Prostate gland (tissue), 2 donors: ENCODE measurements around the gene MPI. TPM values are rescaled to one million over a fixed set of nuclear protein-coding genes. Genes with fewer than 3 reads are reported as not detected.

ENCODE experiments used
- DNase-seq: peaks from one replicate; pipeline ENCODE4 v3.0.0-alpha.2; 2019; ENCODE audit warnings: low spot score
- H3K27ac ChIP-seq, 2 donors: fragments of 200-600 bp; sonication (generic); 2 replicates each; pipeline ENCODE4 v1.5.1; 2017 to 2019
- H3K27me3 ChIP-seq: fragments of 200-600 bp; sonication (generic); replicated peaks from 2 replicates; pipeline ENCODE4 v1.5.1; 2019; ENCODE audit not compliant: insufficient read depth
- H3K36me3 ChIP-seq, 2 donors: fragments of 200-600 bp; sonication (generic); 1 replicate in 1 of 2; 2 replicates in 1 of 2; pipeline versions ENCODE4 v1.5.1 to v1.8.1; 2017 to 2019
- H3K4me1 ChIP-seq: fragments of 200-600 bp; sonication (generic); replicated peaks from 2 replicates; pipeline ENCODE4 v1.5.1; 2019
- H3K4me3 ChIP-seq, 2 donors: fragments of 200-600 bp; sonication (generic); 2 replicates each; pipeline ENCODE4 v1.5.1; 2017 to 2019
- H3K9me3 ChIP-seq: fragments of 200-600 bp; sonication (generic); 2 replicates; pipeline ENCODE4 v1.5.1; 2017
- POLR2A ChIP-seq: fragments of 450-650 bp; IDR thresholded peaks from one replicate; pipeline ENCODE4 v1.6.1; 2016; ENCODE audit warnings: antibody characterized with exemption, mild to moderate bottlenecking
- POLR2AphosphoS5 ChIP-seq: sonication (generic); formaldehyde crosslinking; IDR thresholded peaks from one replicate; pipeline ENCODE4 v1.6.1; 2017; ENCODE audit warnings: antibody characterized with exemption
- WGBS: methylation state at CpG from one replicate; pipeline ENCODE4 v1.1.5; 2018; 5-methylcytosine and 5-hydroxymethylcytosine counted together
- intact Hi-C: fragments of 100-400 bp; cut with DNase I; formaldehyde crosslinking; loops from one replicate; pipeline ENCODE4 v1.14.2; 2022
- microRNA-seq: library from miRNA; unstranded; fragments of <30 nt; microRNA quantifications from one replicate; pipeline ENCODE4, GENCODE V29; 2016
- small RNA-seq, 2 donors: library from RNA; depleted of rRNA; stranded (forward); fragments of <200 nt; gene quantifications; one replicate each; pipeline ENCODE3, GENCODE V24; 2016
- total RNA-seq, 2 donors: library from RNA; depleted of rRNA; stranded (reverse); fragments of >200 nt; gene quantifications; one replicate each; pipeline ENCODE4 v1.1.0, GENCODE V29; 2016
- TF ChIP-seq, protein P1 (sequence below), 4 experiments: fragments of 200-600 bp in 2 of 4; fragments of 450-650 bp in 2 of 4; sonication (generic) in 2 of 4; IDR thresholded peaks; 1 replicate in 3 of 4; 2 replicates in 1 of 4; pipeline ENCODE4 v1.5.1; 2016 to 2019; ENCODE audit warnings: antibody characterized with exemption in 4 of 4, mild to moderate bottlenecking in 2 of 4, moderate library complexity in 2 of 4

Gene MPI
- total RNA-seq, 2 donors from 2014 or later = 48.5 to 91.4 TPM

DNA sequence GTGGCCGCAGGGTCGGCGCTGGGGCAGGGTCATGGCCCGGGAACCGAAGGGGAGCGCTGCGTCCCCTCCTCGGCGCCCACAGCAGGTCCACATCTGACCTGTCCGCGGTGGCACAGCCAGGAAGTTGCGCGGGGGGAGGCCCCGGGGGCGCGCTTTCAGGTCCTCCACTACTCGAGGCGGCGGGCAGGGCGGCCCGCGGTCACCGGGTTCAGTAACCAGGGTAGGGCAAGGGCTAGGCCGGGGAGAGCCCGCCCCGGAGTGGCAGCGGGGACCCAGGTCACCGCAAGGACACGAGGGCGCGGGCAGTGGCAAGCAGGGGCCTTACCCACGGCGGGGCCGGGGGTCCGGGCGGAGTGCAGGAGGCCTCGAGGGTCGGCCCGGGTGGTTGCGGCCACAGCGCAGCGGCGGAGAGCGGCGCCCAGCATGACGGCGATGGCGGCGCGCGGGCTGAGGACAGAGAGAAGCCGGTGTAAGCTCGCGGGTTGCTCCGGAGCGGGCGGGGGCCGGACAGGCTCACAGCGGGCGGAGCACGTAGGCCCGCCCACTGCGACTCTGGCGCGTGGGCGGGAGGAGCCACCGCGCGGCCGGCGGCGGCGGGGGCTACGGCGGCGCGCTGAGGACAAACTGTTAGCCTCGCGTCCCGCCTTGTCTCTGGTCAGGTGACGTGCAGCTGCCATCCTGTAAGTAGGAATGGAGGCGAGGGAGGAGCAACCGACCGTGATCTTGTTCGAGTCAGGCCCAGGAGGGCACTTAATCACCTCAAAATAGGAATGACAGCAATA, 47.9 kb downstream of the MPI start, which contains the start of gene COX5A:
TSS of gene COX5A (minus strand) at position 484 of the 782 bp plus-strand sequence. CDS start at position 425, 59 bp downstream.
- peak within 1 kb of the TSS; percentile 90 to 93 for H3K27ac ChIP-seq
- under 1% methylated on average over 85 of the region's 85 CpGs for WGBS
- peak; percentile 94 for DNase-seq
- intact Hi-C loops = no loop called here
- TF ChIP-seq POLR2AphosphoS5 (peak; percentile 90), POLR2A (peak; percentile 78)
- TF ChIP-seq, protein P1, sequence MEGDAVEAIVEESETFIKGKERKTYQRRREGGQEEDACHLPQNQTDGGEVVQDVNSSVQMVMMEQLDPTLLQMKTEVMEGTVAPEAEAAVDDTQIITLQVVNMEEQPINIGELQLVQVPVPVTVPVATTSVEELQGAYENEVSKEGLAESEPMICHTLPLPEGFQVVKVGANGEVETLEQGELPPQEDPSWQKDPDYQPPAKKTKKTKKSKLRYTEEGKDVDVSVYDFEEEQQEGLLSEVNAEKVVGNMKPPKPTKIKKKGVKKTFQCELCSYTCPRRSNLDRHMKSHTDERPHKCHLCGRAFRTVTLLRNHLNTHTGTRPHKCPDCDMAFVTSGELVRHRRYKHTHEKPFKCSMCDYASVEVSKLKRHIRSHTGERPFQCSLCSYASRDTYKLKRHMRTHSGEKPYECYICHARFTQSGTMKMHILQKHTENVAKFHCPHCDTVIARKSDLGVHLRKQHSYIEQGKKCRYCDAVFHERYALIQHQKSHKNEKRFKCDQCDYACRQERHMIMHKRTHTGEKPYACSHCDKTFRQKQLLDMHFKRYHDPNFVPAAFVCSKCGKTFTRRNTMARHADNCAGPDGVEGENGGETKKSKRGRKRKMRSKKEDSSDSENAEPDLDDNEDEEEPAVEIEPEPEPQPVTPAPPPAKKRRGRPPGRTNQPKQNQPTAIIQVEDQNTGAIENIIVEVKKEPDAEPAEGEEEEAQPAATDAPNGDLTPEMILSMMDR (IDR thresholded peaks at IDR 0.05) = peak in 2 of 4 experiments; percentile 3 to 20
- H3K36me3 ChIP-seq = no peaks in the 10 kb centered on the region
- H3K4me3 ChIP-seq = peak within 1 kb of the TSS; percentile 81 to 96
- H3K27me3 ChIP-seq = no peaks in the 10 kb centered on the region
- H3K4me1 ChIP-seq = no peaks in the 10 kb centered on the region
- H3K9me3 ChIP-seq = no peaks in the 10 kb centered on the region

DNA sequence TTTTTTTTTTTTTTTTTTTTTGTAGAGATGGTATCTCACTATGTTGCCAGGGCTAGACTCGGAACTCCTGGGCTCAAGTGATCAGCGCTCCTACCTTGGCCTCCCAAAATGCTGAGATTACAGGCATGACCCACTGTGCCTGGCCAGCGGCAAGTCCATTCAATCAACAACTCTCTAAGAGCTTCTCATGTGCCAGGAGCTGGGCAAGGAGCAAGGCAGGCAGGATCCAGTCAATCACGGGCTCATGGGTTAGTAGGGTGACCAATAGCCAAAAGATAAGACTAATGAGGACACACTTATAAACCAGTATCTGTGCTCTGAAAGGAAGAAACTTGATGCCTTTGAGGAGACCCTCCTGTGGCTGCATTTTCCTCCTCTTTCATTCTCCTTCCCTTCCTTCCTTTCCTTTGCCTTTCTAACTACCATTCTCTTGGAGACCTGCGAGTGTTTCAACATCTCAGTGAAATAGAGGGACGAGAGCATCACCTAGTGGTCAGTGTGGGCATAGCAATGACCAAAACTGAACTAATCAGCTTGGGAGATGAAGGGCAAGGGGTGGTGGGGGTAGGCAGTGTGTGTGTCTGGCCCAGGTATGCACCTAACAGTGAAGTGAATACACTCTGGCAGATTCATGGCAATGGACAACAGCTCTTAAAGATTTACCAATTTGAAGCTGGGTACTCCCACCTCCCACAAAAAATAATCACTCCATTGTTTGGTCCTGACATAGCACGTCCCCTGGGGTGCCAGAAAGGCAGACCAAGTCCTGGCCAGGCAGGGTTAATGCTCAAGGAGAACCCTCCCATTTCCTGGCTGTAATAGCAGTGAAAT, 60.5 kb downstream of the MPI start:
- intact Hi-C loops = loop anchor here (2.0 to 10.0 kb wide), 3 partner anchors 179 to 575 kb away; no protein-coding TSS in a partner anchor
- peak; percentile 75 for DNase-seq
- Histone ChIP-seq H3K36me3 (no peaks in the 10 kb centered on the region), H3K27ac (no peak overlapping the region), H3K27me3 (no peaks in the 10 kb centered on the region), H3K9me3 (no peaks in the 10 kb centered on the region), H3K4me1 (no peaks in the 10 kb centered on the region), H3K4me3 (no peak overlapping the region)
- WGBS = 25% methylated on average over 7 of the region's 7 CpGs
- TF ChIP-seq POLR2A = no peak
- TF ChIP-seq POLR2AphosphoS5 = peak; percentile 79
- TF ChIP-seq, protein P1 (IDR thresholded peaks at IDR 0.05) = peak; percentile 93 to 98 (median 96)

DNA sequence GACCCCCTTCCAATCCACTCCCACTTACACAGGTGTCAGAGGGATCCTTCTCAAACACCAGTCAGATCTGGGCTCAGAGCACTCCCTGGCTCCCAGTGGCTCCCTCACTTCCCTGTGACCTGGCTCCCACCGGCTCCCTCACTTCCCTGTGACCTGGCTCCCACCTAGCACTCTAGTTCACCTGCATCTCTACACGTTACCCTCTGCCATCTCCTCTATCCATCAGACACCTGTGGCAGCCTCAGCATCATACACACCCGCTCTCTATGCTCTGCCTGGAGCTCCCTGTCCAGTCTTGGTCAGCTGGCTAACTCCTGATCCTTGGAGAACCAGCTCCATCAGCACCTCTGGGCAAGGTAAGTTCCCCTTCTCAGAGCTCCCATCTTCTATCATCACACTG, 61.2 kb downstream of the MPI start:
- Histone ChIP-seq H3K4me1 (no peaks in the 10 kb centered on the region), H3K27me3 (no peaks in the 10 kb centered on the region), H3K36me3 (no peaks in the 10 kb centered on the region), H3K27ac (no peak overlapping the region), H3K9me3 (no peaks in the 10 kb centered on the region), H3K4me3 (no peak overlapping the region)
- intact Hi-C loops = loop anchor here (2.0 to 10.0 kb wide), 3 partner anchors 180 to 576 kb away; no protein-coding TSS in a partner anchor
- TF ChIP-seq POLR2AphosphoS5 (no peak), POLR2A (no peak)
- TF ChIP-seq, protein P1 (IDR thresholded peaks at IDR 0.05) = no peak
- DNase-seq = no peak
- 65% methylated on average over 3 of the region's 3 CpGs for WGBS

Small RNA genes within 50 kb of the gene (microRNA-seq; reads per million reads assigned to microRNA genes)
- gene MIR6882 = 1.3 reads per million, percentile 14 among the genes with 10 or more reads in this experiment

Small RNA genes within 50 kb of the gene (small RNA-seq; reads per million reads assigned to genes)
- gene MIR6882 = 0.30 to 0.47 reads per million in 2 donors

Other genes with a start within 250 kb of the MPI start
- 10 to 100 TPM; 20.6 to 36.8 TPM for gene EDC3, start 194.0 kb upstream of the MPI start, total RNA-seq
- gene CYP1A1, start 164.5 kb upstream of the MPI start, total RNA-seq = 1 to 10 TPM in 1 of 2 donors, under 1 TPM in 1; 0.57 to 6.9 TPM
- under 1 TPM in 1 of 2 donors, not detected in 1; 0.46 TPM for gene CYP1A2, start 141.2 kb upstream of the MPI start, total RNA-seq
- 10 to 100 TPM; 45.3 to 57.0 TPM for gene CSK, start 108.0 kb upstream of the MPI start, total RNA-seq
- gene LMAN1L, start 77.2 kb upstream of the MPI start, total RNA-seq = 100 to 1,000 TPM; 219 to 229 TPM
- gene CPLX3, start 63.4 kb upstream of the MPI start, total RNA-seq = 10 to 100 TPM; 40.5 to 59.8 TPM
- gene ULK3, start 46.9 kb upstream of the MPI start, total RNA-seq = 10 to 100 TPM; 44.6 to 98.5 TPM
- gene SCAMP2, start 16.7 kb upstream of the MPI start, total RNA-seq = 100 to 1,000 TPM; 101 to 103 TPM
- gene FAM219B, start 16.8 kb downstream of the MPI start, total RNA-seq = 10 to 100 TPM; 66.0 to 71.1 TPM
- gene COX5A, start 48.0 kb downstream of the MPI start, total RNA-seq = 100 to 1,000 TPM in 1 of 2 donors, 10 to 100 TPM in 1; 93.3 to 171 TPM
- gene RPP25, start 66.7 kb downstream of the MPI start, total RNA-seq = 10 to 100 TPM in 1 of 2 donors, 1 to 10 TPM in 1; 3.8 to 17.6 TPM
- 10 to 100 TPM in 1 of 2 donors, 1 to 10 TPM in 1; 6.1 to 24.4 TPM for gene SCAMP5, start 105.5 kb downstream of the MPI start, total RNA-seq
- 10 to 100 TPM; 19.4 to 22.0 TPM for gene PPCDC, start 133.5 kb downstream of the MPI start, total RNA-seq